GM06990 (cell line): ENCODE measurements around the gene LHFPL2.

ENCODE experiments used
- DNase-seq: peaks from one replicate; pipeline ENCODE4 v3.0.0-alpha.2; 2011; ENCODE audit not compliant: insufficient read length; ENCODE audit errors: extremely low read depth
- H3K27me3 ChIP-seq: replicated peaks from 2 replicates; pipeline ENCODE4 v1.6.0; 2011; ENCODE audit warnings: low read length; ENCODE audit not compliant: control insufficient read depth, insufficient read depth
- H3K36me3 ChIP-seq: 2 replicates; pipeline ENCODE4 v1.5.1; 2011; ENCODE audit warnings: low read length; ENCODE audit not compliant: control insufficient read depth, insufficient read depth
- H3K4me3 ChIP-seq: replicated peaks from 2 replicates; pipeline ENCODE4 v1.5.1; 2011; ENCODE audit warnings: low read depth, mild to moderate bottlenecking, control low read depth, low read length
- TF ChIP-seq, protein P1 (sequence below): IDR thresholded peaks from 2 replicates; pipeline ENCODE4 v1.5.1; 2011; ENCODE audit warnings: low read length, control low read depth, mild to moderate bottlenecking, inconsistent platforms; ENCODE audit not compliant: insufficient read depth, poor library complexity, severe bottlenecking

The LHFPL2 gene

DNA sequence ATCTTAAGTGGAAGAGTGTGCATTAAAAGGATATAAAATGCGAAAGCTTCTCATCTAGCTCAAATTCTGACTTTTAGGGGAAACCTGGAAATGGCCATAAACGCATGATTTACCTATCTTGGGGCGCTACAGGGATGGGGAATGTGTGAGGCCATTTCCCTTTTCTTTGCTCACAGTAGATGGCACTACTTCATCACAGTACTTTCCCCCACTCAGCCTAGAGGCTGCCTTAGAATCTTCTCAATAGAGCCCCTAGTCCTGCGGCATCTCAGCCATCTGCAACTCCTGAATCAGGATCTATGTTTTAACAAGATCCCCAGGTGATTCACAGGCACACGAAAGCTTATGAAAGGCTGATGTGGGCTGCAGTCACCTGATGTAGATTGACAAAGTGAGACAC lies 110.8 kb downstream of the LHFPL2 start:
- Histone ChIP-seq H3K36me3 (no peaks in the 10 kb centered on the region), H3K27me3 (no peaks in the 10 kb centered on the region), H3K4me3 (no peak overlapping the region)
- DNase-seq: no peak
- TF ChIP-seq, protein P1, sequence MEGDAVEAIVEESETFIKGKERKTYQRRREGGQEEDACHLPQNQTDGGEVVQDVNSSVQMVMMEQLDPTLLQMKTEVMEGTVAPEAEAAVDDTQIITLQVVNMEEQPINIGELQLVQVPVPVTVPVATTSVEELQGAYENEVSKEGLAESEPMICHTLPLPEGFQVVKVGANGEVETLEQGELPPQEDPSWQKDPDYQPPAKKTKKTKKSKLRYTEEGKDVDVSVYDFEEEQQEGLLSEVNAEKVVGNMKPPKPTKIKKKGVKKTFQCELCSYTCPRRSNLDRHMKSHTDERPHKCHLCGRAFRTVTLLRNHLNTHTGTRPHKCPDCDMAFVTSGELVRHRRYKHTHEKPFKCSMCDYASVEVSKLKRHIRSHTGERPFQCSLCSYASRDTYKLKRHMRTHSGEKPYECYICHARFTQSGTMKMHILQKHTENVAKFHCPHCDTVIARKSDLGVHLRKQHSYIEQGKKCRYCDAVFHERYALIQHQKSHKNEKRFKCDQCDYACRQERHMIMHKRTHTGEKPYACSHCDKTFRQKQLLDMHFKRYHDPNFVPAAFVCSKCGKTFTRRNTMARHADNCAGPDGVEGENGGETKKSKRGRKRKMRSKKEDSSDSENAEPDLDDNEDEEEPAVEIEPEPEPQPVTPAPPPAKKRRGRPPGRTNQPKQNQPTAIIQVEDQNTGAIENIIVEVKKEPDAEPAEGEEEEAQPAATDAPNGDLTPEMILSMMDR: peak; percentile 49

DNA sequence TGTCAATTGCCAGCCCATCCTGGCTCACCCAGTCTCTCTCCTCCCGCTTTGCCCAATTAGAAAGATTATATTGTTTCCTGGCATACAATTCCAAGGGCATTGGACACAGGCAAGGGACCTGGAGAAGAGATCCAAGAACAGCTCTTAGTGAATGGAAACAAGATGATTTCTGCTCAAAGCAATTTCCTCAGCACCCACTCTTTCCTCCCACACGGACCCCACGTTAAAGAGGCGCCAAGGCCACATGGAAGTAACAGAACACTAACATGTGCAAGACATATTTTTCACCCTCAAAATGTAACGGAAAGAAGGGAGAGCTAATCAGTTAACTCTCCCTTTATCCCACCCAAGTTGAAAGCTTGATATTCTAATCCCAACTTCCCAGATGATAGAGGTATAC lies 111.2 kb downstream of the LHFPL2 start:
- no peaks in the 10 kb centered on the region for H3K36me3 ChIP-seq
- DNase-seq: no peak
- no peak overlapping the region for H3K4me3 ChIP-seq
- TF ChIP-seq, protein P1: no peak
- H3K27me3 ChIP-seq: no peaks in the 10 kb centered on the region

DNA sequence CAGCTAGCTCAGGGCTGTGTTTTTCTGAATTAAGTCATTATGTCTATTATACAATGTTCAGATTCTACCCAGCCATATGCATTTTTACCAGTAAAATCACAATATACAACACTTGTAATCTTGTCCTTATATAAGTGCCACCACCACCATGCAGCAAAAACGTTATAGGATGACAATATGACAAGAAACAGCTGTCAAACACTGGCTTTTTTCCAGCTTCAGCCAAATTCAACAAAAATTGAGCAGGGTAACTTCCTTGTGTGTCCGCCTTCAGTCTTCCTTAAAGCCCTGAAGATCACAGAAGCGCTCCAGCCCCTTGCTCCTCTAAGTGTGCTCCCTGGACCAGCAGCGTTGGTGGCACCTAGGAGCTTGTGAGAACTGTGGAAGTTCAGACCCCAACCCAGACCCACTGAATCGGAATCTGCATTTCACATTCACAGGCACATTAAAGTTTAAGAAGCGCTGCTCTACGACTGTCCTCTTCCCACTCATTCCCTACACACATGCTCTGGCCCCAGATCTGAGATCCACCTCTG lies 111.8 kb downstream of the LHFPL2 start:
- no peak for DNase-seq
- TF ChIP-seq, protein P1: no peak
- Histone ChIP-seq H3K4me3 (no peak overlapping the region), H3K27me3 (no peaks in the 10 kb centered on the region), H3K36me3 (no peaks in the 10 kb centered on the region)

DNA sequence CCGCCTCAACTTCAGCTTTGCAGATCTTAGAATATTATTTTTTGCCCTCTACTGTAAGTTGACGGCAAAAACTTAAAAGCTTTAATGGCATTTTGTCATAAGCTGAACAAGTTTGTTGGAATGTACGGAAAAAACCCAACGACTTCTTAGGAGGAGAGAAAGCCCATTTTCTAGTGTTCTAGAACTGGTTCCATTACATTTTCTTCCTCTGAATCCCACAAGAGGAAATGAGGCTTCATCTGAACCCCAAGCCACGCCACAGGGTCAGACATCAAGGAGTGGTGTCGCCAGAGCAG lies 113.7 kb downstream of the LHFPL2 start:
- TF ChIP-seq, protein P1: no peak
- no peak for DNase-seq

DNA sequence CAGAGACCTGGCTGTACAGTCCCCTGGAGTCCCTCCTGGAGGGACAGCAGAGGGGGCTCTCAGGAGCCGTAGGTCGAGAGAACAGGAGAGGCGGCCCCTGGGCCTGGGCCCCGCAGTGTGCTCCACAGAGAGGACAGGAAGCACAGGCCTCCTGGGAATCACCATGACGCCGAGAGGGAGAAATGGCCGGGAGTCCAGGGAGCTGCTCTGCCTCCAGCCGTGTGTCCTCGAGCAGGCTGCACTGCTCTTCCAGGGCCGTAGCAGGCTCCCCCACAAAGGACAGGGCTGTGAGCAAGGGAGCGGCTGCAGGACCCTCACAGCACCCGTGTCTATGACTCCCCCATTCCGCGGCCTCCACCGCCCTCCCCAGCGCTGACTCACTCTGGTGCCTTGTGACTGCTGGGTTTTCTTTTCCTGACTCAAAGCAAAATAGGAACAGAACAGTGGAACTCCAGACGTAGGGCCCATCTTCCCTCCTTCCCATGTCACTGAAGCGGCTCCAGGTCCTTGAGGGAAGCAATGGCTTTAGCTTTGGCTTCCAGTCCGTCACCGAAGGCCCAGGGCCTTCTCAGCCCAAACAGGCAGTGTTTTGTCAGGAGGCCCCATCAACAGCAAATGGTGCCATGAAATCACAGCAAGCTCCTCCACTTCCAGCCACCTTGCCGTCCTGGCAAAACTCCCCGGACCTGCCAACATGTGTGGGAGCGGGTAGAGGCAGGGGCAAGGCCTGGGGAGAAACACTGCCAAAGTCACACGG lies 114.2 kb downstream of the LHFPL2 start:
- DNase-seq: no peak
- H3K27me3 ChIP-seq: no peaks in the 10 kb centered on the region

More for the DNA sequence above, 113.7 kb downstream of the LHFPL2 start:
- Histone ChIP-seq H3K27me3 (no peaks in the 10 kb centered on the region), H3K36me3 (no peaks in the 10 kb centered on the region), H3K4me3 (no peak overlapping the region)

More for the DNA sequence above, 114.2 kb downstream of the LHFPL2 start:
- Histone ChIP-seq H3K4me3 (no peak overlapping the region), H3K36me3 (no peaks in the 10 kb centered on the region)
- TF ChIP-seq, protein P1: no peak
